ENCODE data around the gene GABRG3.

GABRG3 gene

DNA sequence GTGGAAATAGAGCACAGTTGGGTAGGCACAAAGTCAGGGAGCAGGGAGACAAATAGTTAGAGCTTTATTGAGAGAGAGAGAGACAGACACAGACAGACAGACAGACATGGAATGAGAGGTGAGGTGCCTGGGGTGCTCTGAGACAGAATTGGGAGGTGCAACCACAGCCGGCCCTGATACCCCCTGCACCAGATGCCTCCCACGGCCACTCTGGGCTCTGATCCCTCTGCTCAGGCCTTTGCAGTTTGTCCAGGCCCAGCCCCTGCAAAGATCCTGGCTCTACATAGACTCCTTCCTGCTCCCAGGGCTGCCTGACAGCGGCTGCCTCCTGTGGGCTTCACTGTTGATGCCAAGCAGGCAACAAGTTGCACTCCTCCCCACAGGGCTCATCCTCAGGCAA, 283.8 kb downstream of the GABRG3 start:
- H3K9me3 Mint-ChIP-seq, result peaks cover 26% of the 10 kb centered on the region
- no peaks in the 10 kb centered on the region for H3K36me3 Mint-ChIP-seq (ENCODE audit: low read depth)
- no peaks in the 10 kb centered on the region for H3K4me1 Mint-ChIP-seq (ENCODE audit: low read depth)
- no peak overlapping the region for H3K4me3 Mint-ChIP-seq
- no peak overlapping the region for H3K27ac Mint-ChIP-seq
- no peaks in the 10 kb centered on the region for H3K27me3 Mint-ChIP-seq (ENCODE audit: low read depth)

DNA sequence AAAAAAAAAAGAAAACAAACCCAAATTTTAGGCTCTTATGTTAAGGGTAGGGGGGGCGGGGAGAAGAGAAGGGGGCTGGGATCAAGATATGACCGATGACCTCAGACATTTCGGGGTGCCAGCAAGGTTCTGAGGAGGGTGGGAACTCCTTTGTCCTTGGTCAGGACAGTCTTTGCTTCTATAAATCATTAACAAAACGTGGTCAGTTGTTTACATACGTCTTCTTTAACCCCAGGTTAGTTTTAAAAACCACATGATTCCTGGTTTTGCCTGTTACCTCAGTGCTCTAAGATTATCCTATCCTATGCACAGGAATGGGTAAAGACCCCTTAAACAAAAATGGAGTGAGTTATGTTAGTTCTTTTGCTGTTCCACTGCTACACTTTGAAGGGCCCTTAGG, 285.5 kb downstream of the GABRG3 start:
- H3K36me3 Mint-ChIP-seq (ENCODE audit: low read depth), result no peaks in the 10 kb centered on the region
- no peak overlapping the region for H3K27ac Mint-ChIP-seq
- H3K4me3 Mint-ChIP-seq, result no peak overlapping the region
- peaks cover 27% of the 10 kb centered on the region for H3K9me3 Mint-ChIP-seq
- no peaks in the 10 kb centered on the region for H3K4me1 Mint-ChIP-seq (ENCODE audit: low read depth)
- H3K27me3 Mint-ChIP-seq (ENCODE audit: low read depth), result no peaks in the 10 kb centered on the region

DNA sequence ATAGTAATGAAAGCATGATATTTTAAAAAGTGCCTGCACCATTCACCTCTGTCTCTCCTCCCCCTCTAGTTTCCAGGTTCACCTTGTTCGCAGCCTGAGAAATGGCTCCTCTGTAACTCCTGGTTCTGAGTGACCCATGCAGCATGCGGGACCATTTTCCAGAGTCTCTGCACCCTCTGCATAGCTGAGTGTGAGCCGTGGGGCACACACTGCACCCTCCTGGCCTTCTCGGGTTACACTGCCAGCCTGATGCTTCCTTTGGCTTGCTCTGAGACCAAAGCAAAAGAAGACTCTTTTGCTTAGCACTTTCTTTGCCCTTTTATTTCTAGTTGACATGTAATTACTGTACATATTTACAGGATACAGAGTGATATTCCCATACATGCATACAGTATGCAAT, 287.3 kb downstream of the GABRG3 start:
- no peaks in the 10 kb centered on the region for H3K4me1 Mint-ChIP-seq (ENCODE audit: low read depth)
- no peaks in the 10 kb centered on the region for H3K36me3 Mint-ChIP-seq (ENCODE audit: low read depth)
- H3K4me3 Mint-ChIP-seq, result no peak overlapping the region
- no peak overlapping the region for H3K27ac Mint-ChIP-seq
- peaks cover 33% of the 10 kb centered on the region for H3K9me3 Mint-ChIP-seq
- H3K27me3 Mint-ChIP-seq (ENCODE audit: low read depth), result no peaks in the 10 kb centered on the region

DNA sequence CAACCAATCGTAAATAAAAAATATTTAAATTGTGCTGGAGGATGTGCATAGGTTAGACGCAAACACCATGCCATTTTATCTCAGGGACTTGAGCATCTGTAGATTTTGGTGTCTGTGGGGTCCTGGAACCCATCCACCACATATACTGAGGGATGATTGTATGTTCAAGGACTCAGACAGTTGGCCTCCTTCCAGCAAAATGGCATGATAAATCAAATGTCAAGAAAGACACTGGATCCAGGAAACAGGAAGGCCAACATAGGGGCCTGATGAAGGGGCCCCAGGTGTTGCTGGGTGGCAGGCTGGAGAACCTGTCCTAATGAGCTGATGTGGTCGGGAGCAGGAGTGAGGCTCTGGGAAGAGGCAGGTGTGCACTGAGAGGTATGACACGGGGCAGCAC, 289.5 kb downstream of the GABRG3 start:
- no peaks in the 10 kb centered on the region for H3K4me1 Mint-ChIP-seq (ENCODE audit: low read depth)
- H3K36me3 Mint-ChIP-seq (ENCODE audit: low read depth), result no peaks in the 10 kb centered on the region
- no peaks in the 10 kb centered on the region for H3K27me3 Mint-ChIP-seq (ENCODE audit: low read depth)
- H3K4me3 Mint-ChIP-seq, result no peak overlapping the region
- peaks cover 26% of the 10 kb centered on the region for H3K9me3 Mint-ChIP-seq
- H3K27ac Mint-ChIP-seq, result no peak overlapping the region

DNA sequence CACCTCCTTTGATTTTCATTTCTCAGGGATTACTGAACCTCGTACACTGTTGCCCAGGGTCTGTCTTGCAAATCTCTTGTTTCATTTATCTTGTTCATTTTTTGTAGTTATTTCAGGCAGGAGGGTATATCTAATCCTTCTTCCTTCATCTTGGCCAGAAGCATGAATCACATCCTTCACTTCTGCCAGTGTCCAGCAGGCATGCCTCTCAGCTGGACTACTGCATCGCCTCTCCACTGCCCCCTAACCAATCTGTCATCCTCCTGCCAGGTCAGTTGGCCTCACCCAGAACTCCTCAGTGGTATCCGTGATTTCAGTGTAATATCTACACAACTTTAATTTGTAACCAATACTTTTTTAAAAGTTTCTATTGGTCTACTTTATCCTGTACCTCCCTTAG, 297.9 kb downstream of the GABRG3 start:
- H3K27me3 Mint-ChIP-seq (ENCODE audit: low read depth), result no peaks in the 10 kb centered on the region
- no peaks in the 10 kb centered on the region for H3K4me1 Mint-ChIP-seq (ENCODE audit: low read depth)
- H3K27ac Mint-ChIP-seq, result no peak overlapping the region
- H3K9me3 Mint-ChIP-seq, result peaks cover 33% of the 10 kb centered on the region
- H3K36me3 Mint-ChIP-seq (ENCODE audit: low read depth), result no peaks in the 10 kb centered on the region
- H3K4me3 Mint-ChIP-seq, result no peak overlapping the region

DNA sequence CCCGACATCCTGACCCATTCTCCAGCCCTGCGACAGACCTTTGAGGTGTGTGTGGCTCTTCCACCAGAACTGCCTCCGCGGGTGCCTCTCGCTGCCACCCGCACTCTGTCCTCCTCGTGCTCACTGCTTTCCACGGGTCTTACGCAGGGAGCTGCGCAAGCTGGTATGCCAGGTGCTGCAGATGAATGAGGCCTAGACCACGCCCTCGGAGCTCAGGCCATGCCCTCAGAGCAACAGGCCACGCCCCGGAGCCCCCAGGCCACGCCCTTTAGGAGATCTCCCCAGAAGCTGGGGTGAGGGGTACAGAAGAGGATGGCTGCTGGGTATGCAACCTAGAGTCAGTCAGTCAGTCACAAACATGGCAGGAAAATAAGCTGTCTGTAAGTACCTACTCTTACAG, 300.3 kb downstream of the GABRG3 start:
- H3K4me1 Mint-ChIP-seq (ENCODE audit: low read depth), result no peaks in the 10 kb centered on the region
- no peaks in the 10 kb centered on the region for H3K36me3 Mint-ChIP-seq (ENCODE audit: low read depth)
- no peak overlapping the region for H3K27ac Mint-ChIP-seq
- no peaks in the 10 kb centered on the region for H3K27me3 Mint-ChIP-seq (ENCODE audit: low read depth)
- no peak overlapping the region for H3K4me3 Mint-ChIP-seq
- peaks cover 46% of the 10 kb centered on the region for H3K9me3 Mint-ChIP-seq

DNA sequence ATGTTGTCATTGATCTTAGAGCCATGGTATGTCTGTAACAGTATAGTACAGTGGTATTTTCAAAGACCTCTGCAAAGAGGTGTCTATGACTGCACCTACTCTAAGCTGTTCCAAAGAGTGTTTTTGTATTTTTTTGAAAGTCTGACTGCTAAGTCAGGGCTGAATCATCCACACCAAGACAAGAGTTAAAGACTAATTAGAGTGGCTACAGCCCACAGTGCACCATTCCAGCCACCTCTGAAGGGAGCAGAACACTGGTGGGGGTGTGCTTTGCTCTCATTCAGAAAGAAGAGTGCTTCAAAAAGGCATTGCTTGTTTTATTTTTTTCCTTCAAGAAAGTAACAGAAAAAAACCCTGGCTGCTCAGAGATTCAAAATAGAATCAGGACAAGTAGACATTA, 301.4 kb downstream of the GABRG3 start:
- H3K27ac Mint-ChIP-seq, result no peak overlapping the region
- H3K27me3 Mint-ChIP-seq (ENCODE audit: low read depth), result no peaks in the 10 kb centered on the region
- no peaks in the 10 kb centered on the region for H3K4me1 Mint-ChIP-seq (ENCODE audit: low read depth)
- H3K36me3 Mint-ChIP-seq (ENCODE audit: low read depth), result no peaks in the 10 kb centered on the region
- H3K4me3 Mint-ChIP-seq, result no peak overlapping the region
- peaks cover 38% of the 10 kb centered on the region for H3K9me3 Mint-ChIP-seq

DNA sequence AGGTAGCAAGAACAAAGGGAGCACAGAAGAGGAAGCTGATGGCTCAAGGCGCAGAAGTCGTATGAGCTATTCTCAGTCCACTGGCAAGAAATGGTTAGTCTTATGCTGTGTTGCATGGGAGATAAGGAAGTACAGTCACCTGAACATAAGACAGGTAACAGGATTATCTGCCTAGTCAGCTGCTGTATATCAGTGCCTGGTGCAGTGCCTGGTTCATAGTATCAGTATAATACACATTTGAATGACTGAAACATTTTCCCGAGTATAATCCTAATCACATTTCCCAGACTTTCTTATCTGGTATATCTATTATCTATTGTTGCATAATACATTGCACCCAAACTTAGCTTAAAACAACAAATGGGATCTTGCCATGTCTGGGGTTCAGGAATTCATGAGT, 302.5 kb downstream of the GABRG3 start:
- Mint-ChIP-seq H3K9me3 (peaks cover 36% of the 10 kb centered on the region), H3K27me3 (ENCODE audit: low read depth) (no peaks in the 10 kb centered on the region), H3K4me1 (ENCODE audit: low read depth) (no peaks in the 10 kb centered on the region), H3K36me3 (ENCODE audit: low read depth) (no peaks in the 10 kb centered on the region), H3K4me3 (no peak overlapping the region), H3K27ac (no peak overlapping the region)

DNA sequence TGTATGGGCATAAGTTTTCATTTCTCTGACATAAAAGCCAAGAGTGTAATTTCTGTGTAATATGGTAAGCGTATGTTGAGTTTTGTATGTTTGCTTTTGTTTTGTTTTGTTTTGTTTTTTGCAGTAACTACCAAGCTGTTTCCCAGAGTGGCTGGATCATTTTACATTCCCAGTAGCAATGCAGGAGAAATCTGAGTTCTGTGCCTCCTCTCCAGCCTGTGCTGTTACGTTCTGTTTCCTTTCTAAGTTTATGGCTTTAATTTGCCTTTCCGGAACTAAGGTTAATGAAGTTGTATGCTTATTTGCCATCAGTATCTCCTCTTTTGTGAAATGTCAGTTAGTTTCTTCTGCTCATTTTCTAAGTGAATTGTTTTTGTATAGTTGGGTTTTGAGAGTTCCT, 307.8 kb downstream of the GABRG3 start:
- H3K27ac Mint-ChIP-seq, result no peak overlapping the region
- no peaks in the 10 kb centered on the region for H3K36me3 Mint-ChIP-seq (ENCODE audit: low read depth)
- no peaks in the 10 kb centered on the region for H3K4me1 Mint-ChIP-seq (ENCODE audit: low read depth)
- no peaks in the 10 kb centered on the region for H3K27me3 Mint-ChIP-seq (ENCODE audit: low read depth)
- H3K4me3 Mint-ChIP-seq, result no peak overlapping the region
- peaks cover 27% of the 10 kb centered on the region for H3K9me3 Mint-ChIP-seq

DNA sequence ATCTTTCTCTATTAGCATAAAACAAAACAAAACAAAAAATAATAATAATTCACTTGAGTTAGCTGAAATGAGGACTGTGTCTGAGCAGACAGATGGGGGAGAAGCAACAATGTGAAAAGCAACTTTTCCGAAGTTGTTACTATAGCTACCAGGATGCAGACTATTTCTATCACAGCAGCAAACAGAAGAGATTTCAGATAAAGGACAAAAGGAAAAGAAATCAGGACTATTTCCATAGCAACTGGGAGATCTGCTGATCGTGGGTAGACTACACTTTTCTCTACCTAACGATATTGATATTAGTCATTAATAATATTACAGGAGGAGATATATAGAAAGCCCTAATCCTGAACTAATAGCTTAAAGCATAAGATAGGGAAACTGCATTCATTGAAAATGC, 321.7 kb downstream of the GABRG3 start:
- Mint-ChIP-seq H3K4me3 (no peak overlapping the region), H3K27ac (no peak overlapping the region), H3K9me3 (peaks cover 29% of the 10 kb centered on the region), H3K36me3 (ENCODE audit: low read depth) (no peaks in the 10 kb centered on the region), H3K4me1 (ENCODE audit: low read depth) (no peaks in the 10 kb centered on the region), H3K27me3 (ENCODE audit: low read depth) (no peaks in the 10 kb centered on the region)

DNA sequence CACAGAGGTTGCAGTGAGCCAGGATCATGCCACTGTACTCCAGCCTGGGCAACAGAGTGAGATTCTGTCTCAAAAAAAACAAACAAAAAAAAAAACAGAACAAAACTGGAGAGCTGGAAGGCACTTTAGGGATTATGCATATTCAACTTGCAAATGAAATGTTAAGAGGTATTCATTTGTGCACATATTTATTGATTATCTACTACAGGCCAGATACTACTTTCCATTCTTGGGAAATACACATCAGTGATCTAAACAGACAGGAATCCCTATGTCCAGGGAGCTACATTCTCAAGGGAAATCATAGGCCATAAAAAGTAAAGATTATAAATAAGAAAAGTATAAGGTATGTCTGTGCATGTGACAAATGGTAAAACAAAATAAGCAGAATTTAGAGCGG, 322.6 kb downstream of the GABRG3 start:
- no peak overlapping the region for H3K27ac Mint-ChIP-seq
- H3K27me3 Mint-ChIP-seq (ENCODE audit: low read depth), result no peaks in the 10 kb centered on the region
- H3K36me3 Mint-ChIP-seq (ENCODE audit: low read depth), result no peaks in the 10 kb centered on the region
- peaks cover 34% of the 10 kb centered on the region for H3K9me3 Mint-ChIP-seq
- no peaks in the 10 kb centered on the region for H3K4me1 Mint-ChIP-seq (ENCODE audit: low read depth)
- H3K4me3 Mint-ChIP-seq, result no peak overlapping the region

DNA sequence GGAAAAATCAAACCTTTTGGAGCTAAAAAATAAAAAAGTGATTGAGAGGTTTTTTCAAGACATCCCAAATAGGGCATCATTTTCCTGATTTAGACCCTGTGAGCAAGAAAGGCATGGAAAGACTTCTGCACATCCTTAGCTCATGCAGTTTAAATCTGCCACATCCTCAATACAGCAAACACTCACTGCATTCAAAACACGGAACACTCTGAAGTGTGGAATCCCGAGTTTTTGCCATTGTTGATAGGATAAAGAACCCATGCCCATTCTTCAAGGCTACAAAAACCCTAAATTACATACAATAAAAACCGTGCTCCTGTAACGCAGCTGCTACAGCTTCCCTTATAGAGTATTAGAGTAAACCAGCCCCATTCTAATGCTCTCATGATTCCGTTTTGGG, 346.8 kb downstream of the GABRG3 start:
- Mint-ChIP-seq H3K9me3 (peaks cover 24% of the 10 kb centered on the region), H3K4me1 (ENCODE audit: low read depth) (no peaks in the 10 kb centered on the region), H3K36me3 (ENCODE audit: low read depth) (no peaks in the 10 kb centered on the region), H3K4me3 (no peak overlapping the region), H3K27me3 (ENCODE audit: low read depth) (no peaks in the 10 kb centered on the region), H3K27ac (no peak overlapping the region)

DNA sequence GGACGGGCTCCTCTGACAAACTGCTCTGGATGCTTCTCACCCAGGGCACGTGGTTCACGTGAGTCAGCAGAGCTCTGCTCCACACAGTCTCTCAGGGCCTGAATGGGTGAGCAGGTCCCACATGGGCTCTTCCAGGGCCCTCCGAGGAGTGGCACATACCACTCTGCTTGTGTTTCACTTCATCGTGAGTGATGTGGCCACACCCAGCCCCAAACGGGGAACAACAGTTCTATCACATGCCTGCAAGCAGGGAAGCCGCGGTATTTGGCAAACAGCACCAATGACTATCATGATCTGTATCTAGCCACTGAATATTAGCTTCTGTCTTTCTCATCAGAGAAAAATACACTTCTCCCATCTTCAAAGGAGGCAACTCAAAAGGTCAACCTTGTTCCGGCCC, 352.8 kb downstream of the GABRG3 start:
- Mint-ChIP-seq H3K36me3 (ENCODE audit: low read depth) (no peaks in the 10 kb centered on the region), H3K27me3 (ENCODE audit: low read depth) (no peaks in the 10 kb centered on the region), H3K4me1 (ENCODE audit: low read depth) (no peaks in the 10 kb centered on the region), H3K9me3 (peaks cover 47% of the 10 kb centered on the region), H3K27ac (no peak overlapping the region), H3K4me3 (no peak overlapping the region)

DNA sequence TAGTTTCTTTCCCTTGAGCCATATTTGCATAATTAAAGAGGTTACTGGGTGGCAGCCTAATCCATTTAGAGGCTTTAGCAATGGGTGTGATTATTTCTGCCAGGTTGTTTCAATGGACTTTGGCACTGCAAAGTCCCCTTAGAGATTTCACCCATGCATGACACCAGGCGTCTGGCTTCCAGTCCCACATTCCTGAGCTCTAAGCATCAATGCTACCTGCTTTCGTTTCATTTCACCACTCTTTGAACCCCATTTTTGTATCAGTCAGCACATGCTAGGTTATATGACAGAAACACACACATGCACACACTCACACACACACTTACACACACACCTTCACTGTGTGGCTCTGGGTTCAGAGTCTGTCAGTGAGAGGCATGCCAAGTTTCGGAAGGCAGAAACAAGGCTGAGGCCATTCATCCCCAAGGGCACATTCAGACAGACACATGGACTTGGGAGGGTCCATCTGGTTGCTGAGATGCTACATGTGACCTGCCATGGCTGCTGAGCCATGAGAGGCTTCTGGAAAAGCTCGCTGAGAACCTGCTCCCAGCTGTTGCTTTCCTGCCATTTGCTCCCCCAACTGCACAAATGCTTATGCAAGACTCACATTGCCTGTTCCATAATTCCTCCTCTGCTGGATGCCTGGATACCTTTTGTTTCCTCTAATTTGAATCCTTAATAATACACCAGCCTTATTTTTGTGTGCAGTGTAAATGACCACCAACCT, 354.1 kb downstream of the GABRG3 start:
- Mint-ChIP-seq H3K9me3 (peaks cover 37% of the 10 kb centered on the region), H3K27ac (no peak overlapping the region), H3K36me3 (ENCODE audit: low read depth) (no peaks in the 10 kb centered on the region), H3K27me3 (ENCODE audit: low read depth) (no peaks in the 10 kb centered on the region), H3K4me3 (no peak overlapping the region), H3K4me1 (ENCODE audit: low read depth) (no peaks in the 10 kb centered on the region)

DNA sequence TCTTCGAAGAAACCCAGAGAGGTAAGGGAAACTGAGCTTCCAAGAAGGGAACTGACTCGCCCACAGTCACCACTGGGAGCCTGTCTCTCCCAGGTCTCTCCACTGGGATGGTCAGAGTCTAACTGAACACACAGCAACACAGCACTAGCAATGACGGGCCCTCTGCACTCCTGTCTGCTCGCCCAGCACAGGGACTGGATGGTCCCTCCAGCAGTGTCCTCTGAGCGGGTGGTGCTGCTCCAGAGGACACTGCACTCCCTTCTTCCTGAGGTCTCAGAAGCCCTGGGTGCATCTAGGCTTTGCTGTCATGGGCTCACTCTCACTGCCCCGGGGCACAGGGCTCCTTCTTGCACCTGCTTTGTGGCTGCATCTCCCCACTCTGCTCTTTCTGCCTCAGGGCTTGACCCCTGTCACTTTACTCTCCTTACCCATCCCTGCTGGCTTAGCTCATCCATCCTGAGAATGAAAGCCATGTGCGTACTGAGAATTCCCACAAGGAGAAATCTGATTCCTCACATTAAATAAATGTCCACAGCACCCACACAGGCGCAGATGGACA, 356.6 kb downstream of the GABRG3 start:
- no peaks in the 10 kb centered on the region for H3K4me1 Mint-ChIP-seq (ENCODE audit: low read depth)

DNA sequence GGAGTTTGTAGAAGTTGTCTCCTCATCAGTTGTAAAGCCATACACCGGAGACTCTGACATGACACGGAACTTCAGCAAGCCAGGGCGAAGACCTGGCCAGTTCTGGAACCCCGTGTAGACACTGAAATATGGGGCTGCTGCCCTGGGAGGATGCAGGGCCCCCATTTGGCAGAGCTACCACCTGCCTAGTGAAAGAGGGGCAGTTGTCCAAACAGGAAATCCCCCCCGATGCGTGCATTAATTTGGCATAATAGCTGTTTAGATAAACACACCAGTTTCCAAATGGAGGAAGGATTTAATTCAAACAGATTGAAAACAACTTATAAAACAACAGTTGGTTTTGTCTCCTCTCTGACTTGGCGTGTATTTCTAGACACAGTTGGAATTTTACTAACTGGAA, 357.2 kb downstream of the GABRG3 start:
- H3K4me3 Mint-ChIP-seq, result no peak overlapping the region
- no peaks in the 10 kb centered on the region for H3K27me3 Mint-ChIP-seq (ENCODE audit: low read depth)
- no peaks in the 10 kb centered on the region for H3K36me3 Mint-ChIP-seq (ENCODE audit: low read depth)
- no peak overlapping the region for H3K27ac Mint-ChIP-seq
- H3K9me3 Mint-ChIP-seq, result peaks cover 22% of the 10 kb centered on the region
- H3K4me1 Mint-ChIP-seq (ENCODE audit: low read depth), result no peaks in the 10 kb centered on the region

More for the DNA sequence above, 356.6 kb downstream of the GABRG3 start:
- no peak overlapping the region for H3K27ac Mint-ChIP-seq
- no peaks in the 10 kb centered on the region for H3K27me3 Mint-ChIP-seq (ENCODE audit: low read depth)
- H3K9me3 Mint-ChIP-seq, result peaks cover 26% of the 10 kb centered on the region
- no peak overlapping the region for H3K4me3 Mint-ChIP-seq
- no peaks in the 10 kb centered on the region for H3K36me3 Mint-ChIP-seq (ENCODE audit: low read depth)
